Right lobe of liver (tissue), 6 donors: ENCODE data around the gene MEA1. TPM values are rescaled to one million over a fixed set of nuclear protein-coding genes. Genes with fewer than 3 reads are reported as not detected.
A peak's percentile ranks its signal among the peaks of the same experiment; 100 is the strongest.

Experiments
- ATAC-seq, 4 donors: fragments of 200-7000 bp; cut with Tn5 transposase; one replicate each; pipeline ENCODE4 v1.9.1; 2020; ENCODE audit warnings: mild to moderate bottlenecking in 4 of 4, moderate library complexity in 4 of 4
- DNase-seq, 3 donors: peaks; one replicate each; pipeline ENCODE4 v3.0.0-alpha.2; 2020
- H3K27ac ChIP-seq, 3 donors: fragments of 200-600 bp; one replicate each; pipeline ENCODE4 v1.8.0; 2022
- H3K27me3 ChIP-seq, 2 donors: fragments of 200-600 bp; one replicate each; pipeline ENCODE4 v1.8.0; 2022
- H3K36me3 ChIP-seq, 4 donors: fragments of 200-600 bp; sonication (generic) in 1 of 4; one replicate each; pipeline versions ENCODE4 v1.5.1 to v1.8.0; 2017 to 2022; ENCODE audit warnings: control low read depth in 1 of 4
- H3K4me1 ChIP-seq, 4 donors: fragments of 200-600 bp; sonication (generic) in 1 of 4; one replicate each; pipeline versions ENCODE4 v1.5.1 to v1.8.0; 2017 to 2022; ENCODE audit warnings: control low read depth in 1 of 4
- H3K4me3 ChIP-seq, 3 donors: fragments of 200-600 bp; one replicate each; pipeline ENCODE4 v1.8.0; 2022
- H3K9me3 ChIP-seq, 4 donors: fragments of 200-600 bp; sonication (generic) in 1 of 4; one replicate each; pipeline versions ENCODE4 v1.5.1 to v1.8.0; 2017 to 2022; ENCODE audit warnings: control low read depth in 1 of 4
- CTCF ChIP-seq, 4 donors: fragments of 200-600 bp in 3 of 4; fragments of 450-650 bp in 1 of 4; IDR thresholded peaks; one replicate each; pipeline versions ENCODE4 v1.5.1 to v1.8.0; 2016 to 2022; ENCODE audit warnings: antibody characterized with exemption in 4 of 4, mild to moderate bottlenecking in 2 of 4
- POLR2A ChIP-seq: fragments of 450-650 bp; IDR thresholded peaks from one replicate; pipeline ENCODE4 v1.6.1; 2017; ENCODE audit warnings: antibody characterized with exemption, mild to moderate bottlenecking
- WGBS: methylation state at CpG from one replicate; pipeline ENCODE4 v1.1.6; 2018; ENCODE audit warnings: low coverage, low lambda C conversion rate; ENCODE audit not compliant: insufficient coverage; ENCODE audit errors: missing lambda C conversion rate; 5-methylcytosine and 5-hydroxymethylcytosine counted together
- intact Hi-C, 2 donors: fragments of 100-400 bp; cut with DNase I; formaldehyde crosslinking; loops; one replicate each; pipeline versions ENCODE4 v1.11.2 to v1.14.1; 2022
- total RNA-seq, 6 experiments: library from RNA; depleted of rRNA in 2 of 6; stranded (reverse); fragments of >200 nt in 2 of 6; fragmentation: NEBNext Ultra II Directional in 3 of 6; extraction: Animal tissue kit (Norgen Biotek cat#: 25700) in 3 of 6; gene quantifications; one replicate each; pipeline versions ENCODE4 v1.1.0 to v1.2.4, GENCODE V29; 2016 to 2023
- donor health status: DM: no; HTN: yes; CAD: no.
- donor health status: DM: no; HTN: no; CAD: no.
- donor health status: DM: no; HTN: no; CAD: no.
- donor health status: DM: no; HTN: yes; CAD: no.
- donor health status: DM: no; HTN: yes; CAD: no.

Gene MEA1
- total RNA-seq, 6 experiments from 2014 or later: 19.1 to 39.1 (median 25.2) TPM

- intact Hi-C loops: no loop called here
- TF ChIP-seq POLR2A (no peak), CTCF (IDR thresholded peaks at IDR 0.05) (no peak)
- Histone ChIP-seq H3K4me3 (peak overlapping the region; percentile 66 to 94 (median 75)), H3K27ac (peak overlapping the region; percentile 41 to 80 (median 75)), H3K36me3 (peaks cover 0 to 23% (median 6%) of the 10 kb centered on the region in 4 donors), H3K9me3 (no peaks in the 10 kb centered on the region), H3K27me3 (no peaks in the 10 kb centered on the region), H3K4me1 (peaks cover 0 to 11% (median 5%) of the 10 kb centered on the region in 4 donors)
- ATAC-seq (peak in 2 of 4 donors; percentile 4 to 5), DNase-seq (no peak)
- 50% methylated on average over 17 of the region's 17 CpGs for WGBS
These were observed 40.6 kb upstream of the MEA1 start for GRCh38 chr6:43054206-43054943.

- Histone ChIP-seq H3K36me3 (peaks cover 0 to 30% (median 9%) of the 10 kb centered on the region in 4 donors), H3K4me1 (peaks cover 0 to 11% (median 4%) of the 10 kb centered on the region in 4 donors)
These were observed 39.9 kb upstream of the MEA1 start, which contains the start of gene CUL7 for GRCh38 chr6:43053545-43054205. CUL7 (minus strand) TSS chr6:43053851; CDS start chr6:43052788, 1,063 bp downstream.

GRCh38 chr6:43052842-43053544, 39.2 kb upstream of the MEA1 start:
- no peaks in the 10 kb centered on the region for H3K27me3 ChIP-seq
- TF ChIP-seq CTCF (IDR thresholded peaks at IDR 0.05) (no peak), POLR2A (no peak)
- peaks cover 0 to 4% (median 0%) of the 10 kb centered on the region in 4 donors for H3K4me1 ChIP-seq
- DNase-seq (peak in 1 of 3 donors; percentile 49), ATAC-seq (peak; percentile 31 to 40 (median 34))
- 17% methylated on average over 10 of the region's 22 CpGs for WGBS
- H3K27ac ChIP-seq: peak overlapping the region; percentile 75 to 80 (median 79)
- H3K4me3 ChIP-seq: peak overlapping the region; percentile 66 to 94 (median 75)
- H3K36me3 ChIP-seq: peaks cover 0 to 34% (median 14%) of the 10 kb centered on the region in 4 donors
- intact Hi-C loops: no loop called here
- no peaks in the 10 kb centered on the region for H3K9me3 ChIP-seq

More at GRCh38 chr6:43053545-43054205, 39.9 kb upstream of the MEA1 start, which contains the start of gene CUL7:
- Histone ChIP-seq H3K9me3 (no peaks in the 10 kb centered on the region), H3K27me3 (no peaks in the 10 kb centered on the region), H3K27ac (peak within 1 kb of the TSS; percentile 75 to 80 (median 79)), H3K4me3 (peak within 1 kb of the TSS; percentile 66 to 94 (median 75))
- peak; percentile 94 to 96 (median 95) for DNase-seq
- ATAC-seq: peak; percentile 95 to 98 (median 98)
- TF ChIP-seq POLR2A (peak; percentile 86), CTCF (IDR thresholded peaks at IDR 0.05) (no peak)
- intact Hi-C loops: no loop called here
- WGBS: 2% methylated on average over 11 of the region's 45 CpGs

- 77% methylated on average over 4 of the region's 19 CpGs for WGBS
- TF ChIP-seq POLR2A (no peak), CTCF (IDR thresholded peaks at IDR 0.05) (no peak)
- peak overlapping the region in 1 of 3 donors; percentile 80 for H3K27ac ChIP-seq
- H3K4me3 ChIP-seq: peak overlapping the region in 1 of 3 donors; percentile 94
- peak in 1 of 3 donors; percentile 25 for DNase-seq
- no peaks in the 10 kb centered on the region for H3K27me3 ChIP-seq
- peaks cover 0 to 3% (median 0%) of the 10 kb centered on the region in 4 donors for H3K4me1 ChIP-seq
- H3K9me3 ChIP-seq: no peaks in the 10 kb centered on the region
- intact Hi-C loops: no loop called here
- peaks cover 0 to 34% (median 15%) of the 10 kb centered on the region in 4 donors for H3K36me3 ChIP-seq
- ATAC-seq: no peak
These were observed 38.6 kb upstream of the MEA1 start for GRCh38 chr6:43052225-43052841.
